Activated CD8-positive, alpha-beta memory T cell treated with anti-CD3 and anti-CD28 coated beads for 48 hours (primary cell): ENCODE data around the gene DCC.

Experiments
- DNase-seq, 3 experiments: peaks; one replicate each; pipeline ENCODE4 v3.0.0-alpha.2; 2020; ENCODE audit warnings: low read depth in 2 of 3, low spot score in 2 of 3

Gene DCC

GRCh38 chr18:53553030-53553429, 1213.0 kb downstream of the DCC start:
- no peak for DNase-seq

- no peak for DNase-seq
Measured at GRCh38 chr18:53556450-53556849, 1216.5 kb downstream of the DCC start.

GRCh38 chr18:53560546-53560945, 1220.5 kb downstream of the DCC start:
- DNase-seq, result no peak

DNA sequence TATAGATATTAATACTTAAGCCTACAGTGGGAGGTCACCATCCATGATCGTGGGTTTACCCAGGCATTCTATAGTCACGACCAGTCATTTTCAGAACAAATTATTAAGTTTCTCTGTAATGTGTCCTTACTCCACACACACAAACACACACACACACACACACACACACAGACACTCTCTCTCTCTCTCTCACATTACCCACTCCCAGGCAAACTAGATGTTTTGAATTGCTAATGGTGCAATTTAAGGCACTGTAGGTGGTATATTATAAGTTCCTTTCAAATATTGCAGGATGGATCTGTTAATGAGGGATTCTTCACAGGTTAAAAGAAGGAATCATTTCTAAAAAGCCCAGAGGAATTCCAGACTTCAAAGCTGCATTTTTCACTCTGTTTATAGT, 1226.6 kb downstream of the DCC start:
- DNase-seq, result no peak

GRCh38 chr18:53567929-53568574, 1228.1 kb downstream of the DCC start:
- DNase-seq, result no peak
